DND-41 (cell line): ENCODE measurements around the gene DNASE2.

Experiments
- EZH2 ChIP-seq: IDR thresholded peaks from 3 replicates; pipeline ENCODE4 v1.6.1; 2012; ENCODE audit warnings: borderline replicate concordance, low read depth, mild to moderate bottlenecking, moderate library complexity, low read length, inconsistent platforms; ENCODE audit not compliant: severe bottlenecking
- TF ChIP-seq, protein P1 (sequence below): IDR thresholded peaks from 2 replicates; pipeline ENCODE4 v1.5.1; 2012; ENCODE audit warnings: borderline replicate concordance, low read length, moderate library complexity, mild to moderate bottlenecking; ENCODE audit not compliant: poor library complexity, severe bottlenecking; ENCODE audit errors: extremely low read depth

DNA sequence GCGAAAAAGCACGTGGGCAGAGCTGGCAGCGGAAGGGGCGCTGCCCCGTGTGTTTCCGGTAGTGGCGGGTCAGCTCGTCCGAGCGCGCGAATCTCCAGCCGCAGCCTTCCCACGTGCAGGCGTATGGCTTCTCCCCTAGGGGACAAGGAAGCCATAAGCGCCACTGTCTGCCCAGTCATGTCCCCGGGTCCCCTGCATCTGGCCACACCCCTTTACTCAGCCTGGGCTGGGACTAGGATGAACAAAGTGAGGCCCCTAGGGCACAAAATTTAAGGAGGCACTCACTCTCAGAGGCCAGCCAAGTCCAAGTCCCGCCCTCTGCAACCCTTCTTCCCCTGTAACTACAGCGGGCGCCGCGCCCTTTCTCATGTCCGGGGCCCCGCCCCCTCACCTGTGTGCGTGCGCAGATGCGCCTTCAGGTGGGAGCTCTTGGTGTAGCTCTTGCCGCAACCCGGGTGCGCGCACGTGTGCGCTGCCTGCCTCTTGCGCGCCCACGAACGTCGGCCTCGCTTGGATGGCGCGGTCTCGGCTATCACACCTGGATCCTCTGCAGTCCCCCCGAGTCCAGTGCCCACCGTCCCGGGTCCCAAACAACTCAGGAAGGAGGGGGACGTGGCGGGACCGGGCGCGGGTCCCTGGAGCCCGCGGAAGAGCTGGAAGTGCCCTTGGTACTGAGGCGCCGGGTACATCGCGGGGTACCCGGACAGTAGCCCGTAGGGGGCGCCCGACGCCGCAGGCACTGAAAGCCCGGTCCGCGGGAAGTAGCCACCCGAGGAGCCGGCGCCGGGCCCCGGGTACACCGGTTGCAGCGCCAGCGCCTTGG lies 3.9 kb upstream of the DNASE2 start:
- TF ChIP-seq, protein P1, sequence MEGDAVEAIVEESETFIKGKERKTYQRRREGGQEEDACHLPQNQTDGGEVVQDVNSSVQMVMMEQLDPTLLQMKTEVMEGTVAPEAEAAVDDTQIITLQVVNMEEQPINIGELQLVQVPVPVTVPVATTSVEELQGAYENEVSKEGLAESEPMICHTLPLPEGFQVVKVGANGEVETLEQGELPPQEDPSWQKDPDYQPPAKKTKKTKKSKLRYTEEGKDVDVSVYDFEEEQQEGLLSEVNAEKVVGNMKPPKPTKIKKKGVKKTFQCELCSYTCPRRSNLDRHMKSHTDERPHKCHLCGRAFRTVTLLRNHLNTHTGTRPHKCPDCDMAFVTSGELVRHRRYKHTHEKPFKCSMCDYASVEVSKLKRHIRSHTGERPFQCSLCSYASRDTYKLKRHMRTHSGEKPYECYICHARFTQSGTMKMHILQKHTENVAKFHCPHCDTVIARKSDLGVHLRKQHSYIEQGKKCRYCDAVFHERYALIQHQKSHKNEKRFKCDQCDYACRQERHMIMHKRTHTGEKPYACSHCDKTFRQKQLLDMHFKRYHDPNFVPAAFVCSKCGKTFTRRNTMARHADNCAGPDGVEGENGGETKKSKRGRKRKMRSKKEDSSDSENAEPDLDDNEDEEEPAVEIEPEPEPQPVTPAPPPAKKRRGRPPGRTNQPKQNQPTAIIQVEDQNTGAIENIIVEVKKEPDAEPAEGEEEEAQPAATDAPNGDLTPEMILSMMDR, result no peak
- no peak for TF ChIP-seq EZH2
